GM19023 (cell line): ENCODE results near the gene CDYL2.
"Not testable (repeated sequence)": the region's sequence is repeated elsewhere in the genome, so short reads cannot be mapped to it uniquely, and the experiment has no call there.

ENCODE experiments used
- ATAC-seq: cut with Tn5 transposase; IDR thresholded peaks from one replicate; pipeline ENCODE4 v1.9.1; 2021; ENCODE audit warnings: mild to moderate bottlenecking, moderate library complexity; ENCODE audit not compliant: unreplicated experiment

The CDYL2 gene

GRCh38 chr16:80804526-80805383 is at the start of gene CDYL2:
Gene CDYL2, minus strand, starts transcription at chr16:80804598. Its CDS starts 425 bp downstream, at chr16:80804173.
- peak; percentile 77 for ATAC-seq

GRCh38 chr16:80852261-80852872 is 48.0 kb upstream of the CDYL2 start:
- ATAC-seq = no peak

GRCh38 chr16:80851831-80852230 is 47.4 kb upstream of the CDYL2 start:
- ATAC-seq = no peak

- no peak for ATAC-seq
Observed at GRCh38 chr16:80850757-80851156, 46.4 kb upstream of the CDYL2 start.

GRCh38 chr16:80848862-80849261 is 44.5 kb upstream of the CDYL2 start:
- no peak for ATAC-seq

GRCh38 chr16:80846680-80847079 is 42.3 kb upstream of the CDYL2 start:
- ATAC-seq = no peak

GRCh38 chr16:80846275-80846674 is 41.9 kb upstream of the CDYL2 start:
- no peak for ATAC-seq

DNA sequence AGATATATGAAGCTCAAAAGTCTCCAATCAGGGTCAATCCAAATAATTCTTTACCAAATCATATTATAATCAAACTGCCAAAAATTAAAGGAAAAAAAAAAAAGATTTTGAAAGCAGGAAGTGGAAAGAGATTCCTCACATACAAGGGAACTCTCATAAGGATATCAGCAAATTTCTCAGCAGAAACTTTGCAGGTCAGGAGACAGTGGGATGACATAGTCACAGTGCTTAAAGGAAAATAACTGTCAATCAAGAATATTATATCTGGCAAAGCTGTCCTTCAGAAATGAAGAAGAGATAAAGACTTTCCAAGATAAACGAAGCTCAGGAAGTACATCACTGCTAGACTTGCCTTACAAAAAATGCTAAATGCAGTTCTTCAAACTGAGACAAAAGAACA is 40.0 kb upstream of the CDYL2 start:
- no peak for ATAC-seq

GRCh38 chr16:80841231-80841630 is 36.8 kb upstream of the CDYL2 start:
- ATAC-seq = no peak

DNA sequence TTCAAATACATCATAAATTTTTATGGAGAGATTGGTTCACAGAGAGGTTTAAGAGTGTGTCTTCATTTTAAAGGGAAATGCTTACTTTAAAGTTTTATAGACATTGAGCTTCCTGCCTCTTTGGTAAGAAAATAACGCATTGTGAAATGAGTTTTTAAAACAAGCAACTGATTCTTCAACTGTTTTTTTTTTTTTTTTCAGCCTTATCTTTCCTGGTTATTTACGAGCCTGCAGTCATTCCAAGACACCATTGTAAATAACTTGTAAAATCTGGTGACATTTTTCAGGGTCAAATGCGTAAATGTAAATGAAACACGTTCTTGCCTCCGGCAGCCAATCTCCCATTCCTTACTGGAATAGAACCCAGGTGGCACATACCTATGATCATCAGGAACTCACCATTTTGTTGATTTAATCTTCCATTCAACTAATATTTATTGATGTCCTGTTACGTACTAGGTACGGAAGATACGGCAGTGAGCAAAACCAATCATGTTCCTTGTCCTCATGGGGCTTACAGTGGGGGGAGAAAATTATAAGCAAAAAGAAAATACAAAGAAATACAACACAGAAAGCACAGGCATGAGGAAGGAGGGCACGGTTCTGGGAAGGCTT is 33.2 kb upstream of the CDYL2 start:
- no peak for ATAC-seq

DNA sequence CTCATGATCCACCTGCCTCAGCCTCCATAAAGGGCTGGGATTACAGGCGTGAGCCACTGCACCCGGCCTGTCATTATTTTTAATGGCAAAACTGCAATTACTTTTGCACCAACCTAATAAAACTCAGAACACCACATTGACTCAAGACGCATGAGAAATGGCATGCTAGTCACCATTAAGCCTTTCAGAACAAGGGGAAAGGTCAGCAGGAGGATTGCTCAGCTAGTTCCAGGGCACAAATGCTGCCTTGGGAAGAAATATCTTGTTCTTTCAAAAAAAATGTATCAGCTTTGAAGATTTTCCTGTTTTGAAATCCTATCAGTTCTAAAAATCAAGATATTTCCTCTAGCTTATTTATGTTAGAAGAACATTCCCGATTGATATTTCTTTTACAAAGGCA is 32.4 kb upstream of the CDYL2 start:
- ATAC-seq = no peak

- ATAC-seq = no peak
Observed at GRCh38 chr16:80836202-80836601, 31.8 kb upstream of the CDYL2 start.

DNA sequence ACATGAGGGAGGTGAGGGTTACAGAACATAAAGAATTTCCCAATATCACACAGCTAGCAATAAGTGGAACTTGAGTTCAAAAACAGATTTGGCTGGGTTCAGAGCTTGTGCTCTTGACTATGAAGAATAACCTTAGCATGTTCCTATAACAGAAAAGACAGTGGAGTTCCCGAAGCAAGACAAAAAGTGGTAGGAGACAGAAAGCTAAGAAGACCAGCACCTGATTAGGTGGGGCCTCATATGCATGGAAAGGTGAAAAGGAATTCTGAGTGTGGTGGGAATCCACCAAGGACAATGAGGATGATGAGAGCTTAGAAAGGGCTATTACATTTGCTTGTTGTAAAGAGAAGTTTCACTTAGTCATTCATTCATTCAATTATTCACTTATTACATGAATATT is 26.6 kb upstream of the CDYL2 start:
- ATAC-seq = no peak

DNA sequence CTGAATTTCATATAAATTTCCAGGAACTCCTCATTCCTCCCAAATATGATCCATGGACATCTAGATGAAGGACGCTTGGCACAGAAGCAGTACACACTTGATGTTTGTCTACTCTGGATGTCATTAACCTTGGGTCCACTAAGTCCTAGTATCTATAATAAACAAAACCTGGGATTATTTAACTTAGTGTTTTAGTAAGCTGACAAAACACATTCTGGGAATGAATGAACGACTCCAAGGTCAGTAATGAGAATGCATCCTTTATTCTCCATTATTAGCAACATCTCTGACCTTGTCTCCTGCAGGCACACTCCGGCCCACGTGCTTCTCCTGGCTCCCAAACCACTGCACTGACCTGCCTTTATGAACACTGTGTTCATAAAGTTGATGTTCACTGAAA is 24.1 kb upstream of the CDYL2 start:
- ATAC-seq = no peak

DNA sequence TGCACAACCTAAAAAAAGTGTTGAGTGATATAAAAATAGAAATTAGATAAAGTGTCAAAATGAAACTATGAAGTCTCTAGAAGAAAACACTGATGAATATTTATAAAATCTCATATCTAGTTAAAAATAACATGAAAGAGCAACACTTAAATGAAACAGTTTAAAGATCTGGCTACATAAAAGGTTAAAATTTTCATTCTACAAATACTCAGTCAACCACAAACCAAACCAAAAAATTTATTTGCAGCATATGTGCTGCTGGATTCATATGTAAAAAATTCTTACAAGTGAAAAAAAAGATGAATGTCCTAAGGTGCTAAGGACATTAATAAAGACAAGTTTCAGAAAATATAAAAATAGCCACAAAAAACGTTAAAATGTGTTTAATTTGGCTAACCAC is 22.6 kb upstream of the CDYL2 start:
- no peak for ATAC-seq

DNA sequence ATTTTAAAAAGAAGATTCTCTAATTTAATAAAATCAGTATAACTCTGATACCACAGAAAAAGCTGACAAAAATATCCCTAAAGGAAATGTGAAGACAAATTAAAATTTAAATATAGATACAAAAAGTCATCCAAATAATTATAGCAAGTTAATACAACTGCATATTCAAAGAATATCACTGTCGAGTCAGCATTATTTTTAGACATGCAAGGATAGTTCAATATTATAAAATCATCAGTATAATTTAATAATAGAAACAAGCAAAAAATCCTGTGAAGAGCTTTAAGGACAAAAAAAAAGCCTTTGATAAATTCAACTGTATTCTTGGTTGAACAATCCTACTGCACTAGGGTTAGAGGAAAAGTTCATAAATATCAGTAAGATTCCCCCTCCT is 21.0 kb upstream of the CDYL2 start:
- ATAC-seq = no peak

DNA sequence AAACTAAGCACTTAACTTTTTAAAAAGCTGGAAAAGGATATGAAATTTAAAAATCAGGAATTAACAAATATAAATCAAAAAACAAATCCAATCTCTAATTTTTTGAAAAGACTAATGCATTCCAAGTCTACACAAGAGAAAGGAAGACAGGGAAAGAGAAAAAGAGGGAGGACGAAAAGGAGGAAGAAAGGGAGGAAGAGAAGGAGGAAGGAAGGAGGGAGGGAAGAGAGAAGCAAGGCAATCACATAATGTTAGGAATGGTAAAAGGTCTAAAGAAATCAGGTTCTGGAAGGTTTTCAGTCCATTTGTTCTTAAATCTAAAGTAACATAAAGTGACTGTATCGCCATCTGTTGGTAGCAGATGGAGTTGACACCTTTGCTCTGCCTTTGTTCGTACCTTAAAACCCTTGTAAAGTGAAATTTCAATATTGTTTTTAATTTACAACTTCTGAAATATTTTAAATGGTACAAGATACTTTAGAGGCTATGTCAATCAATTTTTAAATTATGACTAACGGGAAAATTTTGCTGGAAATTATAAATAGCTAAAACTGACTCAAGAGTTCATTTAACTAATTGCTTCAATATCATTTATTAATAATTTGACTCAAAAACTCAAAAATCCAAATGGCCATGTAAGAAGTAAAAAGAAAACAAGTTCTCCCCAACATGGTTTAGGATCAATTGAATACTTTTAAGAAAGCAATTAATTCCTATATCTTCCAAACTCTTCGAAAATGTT is 20.4 kb upstream of the CDYL2 start:
- ATAC-seq = no peak

DNA sequence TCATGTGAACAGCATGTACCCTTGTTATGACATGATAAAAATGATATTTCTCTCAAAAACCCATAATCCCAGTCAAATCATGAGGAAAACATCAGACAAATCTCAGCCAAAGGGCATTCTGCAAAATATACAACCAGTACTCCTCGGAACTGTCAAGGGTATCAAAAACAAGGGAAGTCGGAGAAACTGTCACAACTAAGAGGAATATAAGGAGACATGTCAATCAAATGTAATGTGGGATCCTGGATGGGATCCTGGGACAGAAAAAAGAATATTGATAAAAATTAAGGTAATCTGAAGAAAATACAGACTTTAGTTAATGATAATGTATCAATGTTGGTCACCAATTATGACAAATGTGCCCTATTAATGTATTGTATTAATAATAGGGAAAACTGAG is 15.6 kb upstream of the CDYL2 start:
- ATAC-seq = no peak

DNA sequence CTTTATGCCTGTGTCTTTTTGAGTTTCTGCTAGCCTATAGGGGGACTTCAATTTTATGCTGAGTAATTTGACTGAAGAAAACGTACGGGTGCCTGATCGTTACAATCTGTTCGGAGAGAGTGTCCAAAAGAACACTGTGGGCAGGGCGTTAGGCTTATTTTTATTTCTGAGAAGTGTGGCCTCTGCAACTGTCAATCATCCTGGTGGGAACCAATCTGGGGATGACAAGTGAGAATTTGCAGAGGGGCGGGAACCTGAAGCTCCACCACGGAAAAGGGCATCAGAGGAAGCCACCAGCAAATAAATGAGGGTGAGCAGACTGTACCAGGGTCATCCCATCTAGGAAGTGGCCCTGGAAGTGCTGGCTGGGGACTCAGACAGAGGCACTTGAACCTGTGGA is 12.0 kb upstream of the CDYL2 start:
- no peak for ATAC-seq

DNA sequence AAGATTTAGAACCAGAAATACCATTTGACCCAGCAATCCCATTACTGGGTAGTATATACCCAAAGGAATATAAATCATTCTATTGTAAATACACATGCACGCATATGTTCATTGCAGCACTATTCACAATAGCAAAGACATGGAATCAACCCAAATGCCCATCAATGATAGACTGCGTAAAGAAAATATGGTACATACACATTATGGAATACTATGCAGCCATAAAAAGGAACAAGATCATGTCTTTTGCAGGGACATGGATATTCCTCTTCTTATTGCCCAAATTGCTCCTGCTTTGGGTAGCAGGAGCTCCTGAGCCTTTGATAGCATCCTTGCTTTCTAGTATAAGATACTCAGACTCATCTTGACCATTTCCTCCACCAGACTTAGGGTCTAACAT is 10.9 kb upstream of the CDYL2 start:
- not testable (repeated sequence) for ATAC-seq

DNA sequence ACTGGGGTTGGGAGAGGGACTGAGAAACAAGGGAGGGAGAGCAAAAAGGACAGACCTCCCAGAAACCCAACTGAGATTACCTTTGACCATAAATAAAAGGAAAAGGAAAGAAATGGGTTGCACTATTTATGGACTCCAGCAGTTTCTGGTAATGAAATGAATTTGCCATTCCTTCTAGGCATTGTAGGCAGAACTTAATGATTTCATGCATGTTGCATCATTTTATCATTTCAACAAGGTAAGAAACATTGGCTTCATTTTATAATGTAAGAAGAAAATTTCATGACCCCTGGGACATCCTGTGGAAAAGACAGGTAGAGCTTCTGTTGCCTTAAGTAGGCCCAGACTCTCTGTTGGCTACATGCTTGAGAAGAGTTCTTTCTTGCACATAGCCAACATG is 8.2 kb upstream of the CDYL2 start:
- no peak for ATAC-seq
